Hepatocyte (in vitro differentiated cells): ENCODE measurements around the gene ZNF195. TPM values are rescaled to one million over a fixed set of nuclear protein-coding genes. Genes with fewer than 3 reads are reported as not detected.

Source experiments
- DNase-seq: peaks from one replicate; pipeline ENCODE4 v3.0.0-alpha.2; 2016; ENCODE audit warnings: low spot score
- H2AFZ ChIP-seq: fragments of 200-600 bp; sonication (generic); 2 replicates; pipeline ENCODE4 v1.6.0; 2016; ENCODE audit warnings: antibody characterized with exemption, mild to moderate bottlenecking
- H3K27ac ChIP-seq: fragments of 200-600 bp; sonication (generic); 2 replicates; pipeline ENCODE4 v1.5.1; 2016; ENCODE audit warnings: mild to moderate bottlenecking
- H3K27me3 ChIP-seq: fragments of 200-600 bp; sonication (generic); 2 replicates; pipeline ENCODE4 v1.6.1; 2016
- H3K36me3 ChIP-seq: fragments of 200-600 bp; sonication (generic); replicated peaks from 2 replicates; pipeline ENCODE4 v1.5.1; 2016; ENCODE audit warnings: low read depth; ENCODE audit not compliant: insufficient read depth
- H3K4me1 ChIP-seq: fragments of 200-600 bp; sonication (generic); 2 replicates; pipeline ENCODE4 v1.5.1; 2016; ENCODE audit warnings: mild to moderate bottlenecking, moderate library complexity; ENCODE audit not compliant: insufficient read depth
- H3K4me2 ChIP-seq: fragments of 200-600 bp; sonication (generic); 2 replicates; pipeline ENCODE4 v1.6.0; 2016
- H3K4me3 ChIP-seq: fragments of 200-600 bp; sonication (generic); 2 replicates; pipeline ENCODE4 v1.5.1; 2016; ENCODE audit warnings: mild to moderate bottlenecking
- H3K79me2 ChIP-seq: fragments of 200-600 bp; sonication (generic); 2 replicates; pipeline ENCODE4 v1.6.0; 2017; ENCODE audit warnings: mild to moderate bottlenecking
- H3K9me2 ChIP-seq: fragments of 200-600 bp; sonication (generic); replicated peaks from 2 replicates; pipeline ENCODE4 v1.6.0; 2017; ENCODE audit warnings: mild to moderate bottlenecking; ENCODE audit not compliant: insufficient read depth
- H3K9me3 ChIP-seq: fragments of 200-600 bp; sonication (generic); 2 replicates; pipeline ENCODE4 v1.5.1; 2016; ENCODE audit warnings: low read depth, mild to moderate bottlenecking
- H4K20me1 ChIP-seq: fragments of 200-600 bp; sonication (generic); 2 replicates; pipeline ENCODE4 v1.6.0; 2016; ENCODE audit warnings: mild to moderate bottlenecking; ENCODE audit not compliant: insufficient read depth, poor library complexity, severe bottlenecking
- CTCF ChIP-seq: fragments of 200-600 bp; sonication (generic); IDR thresholded peaks from 2 replicates; pipeline ENCODE4 v1.5.1; 2016; ENCODE audit warnings: antibody characterized with exemption, mild to moderate bottlenecking; ENCODE audit not compliant: poor library complexity
- EZH2 ChIP-seq: fragments of 200-600 bp; sonication (generic); IDR thresholded peaks from 2 replicates; pipeline ENCODE4 v1.6.1; 2016; ENCODE audit warnings: antibody characterized with exemption, mild to moderate bottlenecking, borderline replicate concordance
- EZH2phosphoT487 ChIP-seq: fragments of 200-600 bp; sonication (generic); IDR thresholded peaks from one replicate; pipeline ENCODE4 v1.6.1; 2018; ENCODE audit warnings: antibody characterized with exemption, mild to moderate bottlenecking, low read depth, moderate library complexity; ENCODE audit not compliant: unreplicated experiment, severe bottlenecking
- WGBS: methylation state at CpG from one replicate; pipeline ENCODE4 v1.1.6; 2016; ENCODE audit warnings: low lambda C conversion rate; ENCODE audit errors: missing lambda C conversion rate; 5-methylcytosine and 5-hydroxymethylcytosine counted together
- polyA plus RNA-seq: library from polyadenylated mRNA; unstranded; fragments of >200 nt; fragmentation: Nextera tagmentation; extraction: Ambion mirVana; gene quantifications from 2 replicates; pipeline ENCODE4 v1.2.1, GENCODE V29; 2016
- total RNA-seq: library from RNA; depleted of rRNA; stranded (reverse); fragments of >200 nt; gene quantifications from 2 replicates; pipeline ENCODE4 v1.2.3, GENCODE V29; 2014

ZNF195 gene
- total and polyA plus RNA-seq, 2 experiments from 2014 or later = 27.5 to 44.1 TPM

- H3K4me3 ChIP-seq = peak overlapping the region; percentile 10
- H3K9me3 ChIP-seq = peaks cover 62% of the 10 kb centered on the region
- peaks cover 43% of the 10 kb centered on the region for H3K36me3 ChIP-seq
- peaks cover 22% of the 10 kb centered on the region for H3K79me2 ChIP-seq
- over 99% methylated on average over 5 of the region's 5 CpGs for WGBS
- H3K27ac ChIP-seq = no peak overlapping the region
- H3K4me1 ChIP-seq = no peaks in the 10 kb centered on the region
- H4K20me1 ChIP-seq = no peaks in the 10 kb centered on the region
- H2AFZ ChIP-seq = no peak overlapping the region
- no peaks in the 10 kb centered on the region for H3K27me3 ChIP-seq
- no peak for DNase-seq
- no peak overlapping the region for H3K4me2 ChIP-seq
- no peaks in the 10 kb centered on the region for H3K9me2 ChIP-seq
- no peak for TF ChIP-seq CTCF
- no peak for TF ChIP-seq EZH2
- TF ChIP-seq EZH2phosphoT487 = no peak
Measured at GRCh38 chr11:3359092-3359824, 19.7 kb downstream of the ZNF195 start.

DNA sequence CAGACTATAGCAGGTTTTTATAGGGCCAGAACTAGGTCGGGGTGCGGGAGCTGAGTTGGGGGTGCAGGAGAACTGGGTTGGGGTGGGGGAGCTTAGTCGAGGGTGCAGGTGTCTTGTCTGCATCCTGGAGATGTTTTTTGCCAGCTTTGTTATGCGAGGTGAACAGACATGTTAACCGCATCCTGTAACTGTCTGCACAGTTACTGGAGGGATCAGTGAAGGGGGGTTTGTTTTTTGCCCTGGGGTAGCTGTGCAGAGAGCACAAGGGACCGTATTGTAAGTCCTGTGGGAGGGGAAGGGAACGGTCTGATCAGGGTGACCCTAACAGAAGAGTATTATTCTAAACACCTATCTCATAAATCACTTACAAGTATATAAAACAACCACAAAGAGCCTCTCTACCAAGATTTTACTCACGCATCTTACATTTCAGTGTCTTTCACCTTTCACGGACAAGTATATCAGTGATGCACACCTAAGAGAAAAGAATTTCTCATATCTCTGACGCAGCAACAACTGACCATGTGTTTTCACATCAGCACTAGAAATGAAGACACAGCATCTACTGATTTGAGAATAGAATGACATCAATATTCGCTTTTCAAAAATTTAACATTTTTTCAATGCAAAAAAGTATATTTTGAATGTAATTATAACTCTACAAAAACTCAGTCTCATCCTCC is 20.8 kb downstream of the ZNF195 start:
- peaks cover 12% of the 10 kb centered on the region for H3K79me2 ChIP-seq
- peaks cover 38% of the 10 kb centered on the region for H3K36me3 ChIP-seq
- no peaks in the 10 kb centered on the region for H4K20me1 ChIP-seq
- no peak overlapping the region for H3K4me2 ChIP-seq
- H3K9me2 ChIP-seq = no peaks in the 10 kb centered on the region
- H3K4me1 ChIP-seq = no peaks in the 10 kb centered on the region
- H3K4me3 ChIP-seq = no peak overlapping the region
- peaks cover 51% of the 10 kb centered on the region for H3K9me3 ChIP-seq
- 90% methylated on average over 11 of the region's 11 CpGs for WGBS
- no peak for DNase-seq
- no peak overlapping the region for H3K27ac ChIP-seq
- no peak for TF ChIP-seq EZH2
- no peak for TF ChIP-seq CTCF
- no peak for TF ChIP-seq EZH2phosphoT487
- H2AFZ ChIP-seq = no peak overlapping the region
- no peaks in the 10 kb centered on the region for H3K27me3 ChIP-seq

DNA sequence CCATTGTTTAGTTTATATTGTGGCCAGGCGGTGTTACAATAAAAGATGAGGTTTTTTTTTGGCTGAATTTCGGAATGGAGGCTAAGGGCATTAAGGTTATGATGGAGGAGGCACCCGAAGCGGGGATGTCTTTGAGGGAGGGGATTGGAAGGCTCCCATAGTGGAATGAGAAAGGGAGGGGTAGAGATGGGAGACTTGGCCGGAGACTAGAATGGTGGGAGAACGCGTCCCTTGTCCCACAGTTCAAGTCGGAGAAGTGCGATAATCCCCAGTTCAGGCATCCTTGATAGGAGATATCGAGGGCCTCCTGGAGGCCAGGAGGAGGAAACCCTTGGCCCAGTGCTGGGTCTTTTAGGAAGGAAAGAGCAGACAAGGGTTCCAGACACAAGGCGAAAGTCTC is 21.6 kb downstream of the ZNF195 start:
- 97% methylated on average over 11 of the region's 11 CpGs for WGBS
- Histone ChIP-seq H3K9me3 (peaks cover 42% of the 10 kb centered on the region), H3K9me2 (no peaks in the 10 kb centered on the region), H4K20me1 (no peaks in the 10 kb centered on the region), H3K27ac (no peak overlapping the region), H3K36me3 (peaks cover 37% of the 10 kb centered on the region), H3K27me3 (no peaks in the 10 kb centered on the region), H3K4me2 (no peak overlapping the region), H3K4me1 (no peaks in the 10 kb centered on the region), H2AFZ (no peak overlapping the region), H3K4me3 (no peak overlapping the region), H3K79me2 (peaks cover 6% of the 10 kb centered on the region)
- DNase-seq = no peak
- no peak for TF ChIP-seq EZH2
- TF ChIP-seq EZH2phosphoT487 = no peak
- no peak for TF ChIP-seq CTCF
